Measurements from ENCODE around the gene PRLH.

PRLH gene

DNA sequence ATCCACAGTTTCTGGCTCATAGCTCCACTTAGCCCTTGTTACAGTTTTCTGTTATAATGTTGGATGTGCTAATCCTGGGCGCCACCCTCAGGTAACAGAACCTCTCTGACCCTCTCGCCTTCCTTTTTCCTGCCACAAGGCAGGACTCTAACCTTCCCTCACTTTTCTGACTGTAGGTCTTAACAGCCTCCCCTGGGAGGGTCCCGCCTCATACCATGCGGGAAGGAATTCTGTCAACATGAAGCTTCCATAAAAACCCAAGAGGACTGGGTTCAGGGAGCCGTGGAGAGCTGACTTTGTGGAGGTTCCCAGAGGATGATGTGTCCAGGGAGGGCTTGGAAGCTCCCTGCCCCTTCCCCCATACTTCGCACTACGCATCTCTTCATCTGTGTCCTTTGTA, 36.0 kb downstream of the PRLH start:
- no peak for DNase-seq

DNA sequence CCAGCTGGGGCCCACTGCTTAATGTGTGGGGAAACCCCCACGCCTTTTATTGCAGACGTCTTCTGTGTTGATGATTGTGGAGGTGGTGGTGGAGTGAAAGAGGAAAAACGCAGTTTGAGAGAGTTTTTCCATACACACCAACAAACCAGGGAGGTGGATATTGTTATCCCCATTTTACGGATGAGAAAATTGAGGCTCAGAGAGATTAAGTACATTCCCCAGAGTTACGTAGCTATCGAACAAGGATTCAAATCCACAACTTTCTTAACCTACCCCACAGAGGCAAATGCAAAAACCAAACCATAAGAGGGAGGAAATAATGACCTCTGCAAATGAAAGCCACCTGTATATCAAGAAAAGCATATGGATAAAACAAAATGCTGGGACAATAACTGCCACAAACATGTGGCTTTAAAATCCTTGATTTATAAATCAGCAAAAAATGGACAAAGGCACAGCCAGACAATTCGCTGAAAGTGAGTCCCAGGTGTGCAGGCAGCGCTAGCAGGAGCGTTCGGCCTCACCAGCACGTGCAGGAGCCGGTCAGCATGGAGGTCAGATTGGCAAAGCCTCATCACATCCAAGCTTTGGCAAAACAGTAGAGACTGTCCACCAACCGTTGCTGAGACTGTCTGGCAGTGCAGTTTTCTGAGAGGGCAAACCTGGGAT, 36.8 kb downstream of the PRLH start:
- DNase-seq = no peak

DNA sequence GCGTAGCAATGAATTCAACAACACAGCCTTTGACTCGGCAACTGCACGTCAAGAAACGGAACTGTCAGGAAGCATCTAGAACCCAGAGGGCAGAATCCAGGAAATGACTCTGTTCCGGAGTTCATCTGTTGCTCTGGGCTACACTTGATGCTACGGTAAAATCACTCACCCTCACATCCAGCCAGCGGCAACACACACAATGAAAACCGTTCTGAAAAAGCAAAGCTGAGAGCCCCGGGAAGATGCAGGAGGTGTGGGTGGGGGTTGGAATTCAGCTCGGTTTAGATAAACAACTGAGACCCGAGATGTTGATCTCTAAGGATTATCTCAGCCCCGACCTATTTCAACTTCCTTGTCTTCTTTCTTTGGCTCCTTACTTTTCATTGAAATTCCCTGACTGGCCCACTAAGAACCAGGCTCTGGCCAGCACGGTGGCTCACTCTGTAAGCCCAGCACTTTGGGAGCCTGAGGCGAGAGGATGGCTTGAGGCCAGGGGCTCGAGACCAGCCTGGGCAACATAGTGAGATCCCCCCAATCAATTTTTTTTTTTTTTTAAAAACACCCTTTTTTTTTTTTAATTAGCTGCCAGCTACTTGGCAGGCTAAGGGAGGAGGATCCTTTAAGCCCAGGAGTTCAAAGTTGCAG, 37.5 kb downstream of the PRLH start:
- no peak for DNase-seq

DNA sequence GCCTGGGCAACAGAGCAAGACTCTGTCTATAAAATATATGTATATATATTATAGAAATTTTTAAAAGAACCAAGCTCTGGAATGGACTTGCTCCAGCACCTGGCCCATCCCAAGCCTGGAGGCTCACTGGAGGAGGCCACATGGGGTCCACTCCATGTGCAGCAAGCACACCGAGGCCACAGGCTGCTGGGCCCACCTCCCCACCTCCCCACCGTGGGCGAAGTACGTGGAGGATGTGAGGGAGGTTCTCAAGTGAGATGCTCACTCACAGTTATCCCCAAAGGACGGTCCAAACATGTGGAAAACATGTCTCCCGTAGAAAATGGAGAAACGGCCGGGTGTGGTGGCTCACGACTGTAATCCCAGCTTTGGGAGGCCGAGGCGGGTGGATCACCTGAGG, 38.0 kb downstream of the PRLH start:
- no peak for DNase-seq

DNA sequence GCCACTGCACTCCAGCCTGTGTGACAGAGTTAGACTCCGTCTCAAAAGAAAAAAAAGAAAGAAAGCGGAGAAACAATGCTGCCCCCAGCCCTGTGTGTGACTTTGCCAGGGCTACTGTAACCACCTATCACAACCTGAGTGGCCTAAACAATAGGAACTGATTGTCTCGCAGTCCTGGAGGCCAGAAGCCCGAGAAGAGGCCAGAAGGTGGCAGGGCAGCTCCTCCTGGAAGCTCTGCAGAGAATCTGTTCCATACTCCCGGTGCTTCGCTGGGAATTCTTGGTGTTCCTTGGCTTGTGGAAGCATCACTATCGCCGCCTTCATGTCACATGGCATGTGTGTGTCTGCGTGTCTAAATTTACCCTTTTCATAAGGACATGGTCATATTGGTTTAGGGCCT, 38.6 kb downstream of the PRLH start:
- DNase-seq = peak in 1 of 2 experiments; percentile 17

DNA sequence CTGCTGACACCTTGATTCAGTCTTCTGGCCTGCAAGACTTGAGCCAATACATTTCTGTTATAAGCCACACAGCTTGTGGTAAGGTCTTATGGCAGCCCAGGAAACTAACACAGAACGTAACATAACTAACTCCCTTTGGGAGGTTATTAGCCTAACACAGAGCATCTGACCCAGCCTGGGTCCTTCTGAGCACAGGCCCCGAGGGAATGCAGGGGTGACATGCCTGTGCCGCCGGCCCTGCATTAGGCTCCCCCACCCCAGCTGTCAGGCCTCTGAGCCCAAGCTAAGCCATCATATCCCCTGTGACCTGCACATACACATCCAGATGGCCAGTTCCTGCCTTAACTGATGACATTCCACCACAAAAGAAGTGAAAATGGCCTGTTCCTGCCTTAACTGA, 40.1 kb downstream of the PRLH start:
- DNase-seq = peak; percentile 66 to 79

DNA sequence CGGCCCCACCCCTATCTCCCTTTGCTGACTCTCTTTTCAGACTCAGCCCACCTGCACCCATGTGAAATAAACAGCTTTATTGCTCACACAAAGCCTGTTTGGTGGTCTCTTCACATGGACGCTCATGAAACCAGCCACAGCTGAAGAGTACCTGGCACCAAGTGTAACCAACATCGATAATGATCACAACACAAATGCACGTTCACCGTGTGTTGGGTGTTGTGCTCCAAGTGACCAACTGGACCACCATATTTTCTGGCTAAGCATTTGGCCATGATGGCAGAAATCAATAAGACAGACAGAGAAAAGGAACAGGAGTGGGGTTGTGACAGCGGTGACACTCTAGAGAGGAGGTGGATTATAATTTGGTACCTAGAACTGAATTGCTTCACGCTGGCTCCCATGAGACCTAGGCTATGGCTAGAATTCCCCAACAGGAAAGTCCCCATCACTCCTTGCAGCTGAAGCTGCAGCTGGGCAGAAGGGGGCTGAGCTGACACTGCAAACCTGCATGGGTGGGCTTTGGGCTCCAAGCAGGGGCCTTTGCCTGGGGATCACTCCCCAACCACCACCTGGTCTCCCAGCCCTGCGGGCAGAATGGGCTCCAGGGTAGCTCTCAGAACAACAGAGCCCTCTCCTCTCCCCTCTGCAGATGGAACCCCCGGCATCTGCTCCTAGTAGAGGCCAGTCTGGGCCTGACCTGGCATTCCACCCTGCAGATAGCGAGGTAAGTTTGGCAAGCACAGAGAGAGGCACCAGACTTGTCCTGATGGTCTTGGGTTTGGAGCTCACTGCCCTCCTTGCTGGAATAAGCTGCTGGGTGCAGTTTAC, 46.4 kb downstream of the PRLH start:
- DNase-seq = no peak

DNA sequence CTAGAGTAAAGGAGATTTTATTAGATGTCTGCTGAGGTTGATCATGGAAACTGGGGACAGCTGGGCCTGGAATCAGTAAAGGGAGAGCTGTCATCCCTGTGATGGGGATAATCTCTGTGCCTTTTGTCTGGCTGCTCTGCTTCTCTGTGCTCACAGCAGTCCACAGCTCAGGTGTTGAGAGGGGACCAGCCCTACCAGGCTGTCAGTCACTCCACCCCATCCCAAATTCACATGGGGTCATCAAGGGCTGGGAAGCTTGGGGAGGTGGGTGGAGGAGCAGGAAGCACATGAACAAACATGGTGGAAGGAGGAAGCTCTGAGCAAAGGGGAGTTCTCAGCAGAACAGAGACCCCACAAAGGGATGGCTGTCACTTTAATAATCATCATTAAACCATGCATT, 47.3 kb downstream of the PRLH start:
- no peak for DNase-seq

DNA sequence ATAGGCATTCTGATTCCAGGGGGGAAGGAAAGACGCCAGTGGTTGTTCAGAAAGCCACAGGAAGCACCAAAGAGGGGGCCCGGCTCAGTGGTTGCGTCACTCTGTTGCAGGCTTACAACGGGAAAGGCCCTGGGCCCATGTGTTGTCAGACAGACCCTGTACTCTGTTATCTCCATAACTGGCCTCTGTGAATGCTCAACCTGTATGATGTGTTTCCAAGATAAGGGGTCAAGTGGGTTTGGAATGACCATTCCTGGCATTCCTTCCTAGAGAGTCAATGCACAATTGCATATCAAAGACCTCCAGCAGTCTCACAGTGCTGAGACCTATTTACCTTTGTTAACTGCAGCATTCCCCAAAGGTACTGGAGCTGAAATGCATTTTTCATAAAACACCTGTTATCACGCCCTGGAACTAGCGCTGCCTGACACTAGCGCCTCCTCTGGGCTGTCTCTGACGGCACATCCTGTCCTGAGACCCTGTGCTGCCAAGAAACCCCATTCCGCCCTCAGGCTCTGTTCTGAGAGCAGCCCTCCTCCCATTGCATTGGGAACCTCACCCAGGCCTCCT, 47.9 kb downstream of the PRLH start:
- DNase-seq = no peak

DNA sequence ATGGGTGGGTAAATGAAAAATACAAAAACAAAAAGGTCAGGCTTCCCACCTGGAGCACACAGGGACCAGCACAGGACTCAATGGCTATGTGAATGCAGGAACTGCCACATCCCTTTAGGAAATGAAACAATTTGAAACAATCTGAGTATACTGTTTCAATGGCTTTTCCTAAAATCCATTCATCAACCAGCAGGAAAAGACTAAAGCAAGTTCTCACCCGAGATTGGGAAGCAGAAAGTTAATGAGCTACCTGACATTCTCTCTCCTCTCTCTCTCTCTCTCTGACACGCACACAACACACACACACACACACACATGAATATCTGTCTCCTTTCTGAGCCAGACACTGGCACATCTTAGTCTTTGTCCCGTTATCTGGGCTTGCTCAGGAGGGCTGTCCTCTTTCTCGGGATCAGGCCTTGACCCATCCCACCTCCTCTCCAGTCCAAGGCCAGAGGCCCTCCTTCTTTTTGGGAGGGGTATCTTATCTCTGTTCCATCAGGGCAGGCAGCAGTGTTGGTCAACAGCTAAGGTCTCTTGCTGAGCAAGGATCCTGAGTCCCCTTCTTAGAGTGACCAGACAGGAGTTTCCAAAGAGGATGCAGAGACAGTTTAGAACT, 49.4 kb downstream of the PRLH start:
- no peak for DNase-seq

DNA sequence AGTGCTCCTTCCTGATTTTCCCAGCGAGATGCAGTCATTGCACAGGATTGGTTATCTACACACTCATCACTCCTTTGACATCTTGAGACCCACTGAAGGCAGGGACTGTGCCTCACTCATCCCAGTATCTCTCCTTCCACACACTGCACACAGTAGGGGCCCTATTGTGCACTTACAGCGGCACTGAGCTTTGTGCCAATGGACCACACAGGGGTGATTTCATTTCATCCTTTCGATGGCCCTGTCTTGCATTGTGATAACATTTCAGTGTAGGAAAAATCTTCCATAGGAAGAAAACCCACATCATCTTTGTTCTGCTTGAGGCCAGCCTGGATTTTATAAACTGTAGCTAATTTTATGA, 50.0 kb downstream of the PRLH start:
- DNase-seq = no peak

All from NCI-H524 (cell line).